ENCODE data around the gene GUCY1B1. TPM values are rescaled to one million over a fixed set of nuclear protein-coding genes. Genes with fewer than 3 reads are reported as not detected.

The GUCY1B1 gene
- total RNA-seq, 1 experiment from 2014 or later, result 0.39 TPM

GRCh38 chr4:155769090-155769489, 10.3 kb downstream of the GUCY1B1 start:
- CTCF ChIA-PET, result no interaction called here
- Histone ChIP-seq H3K79me2 (ENCODE audit: low read depth) (no peaks in the 10 kb centered on the region), H3K27ac (no peak overlapping the region), H3K9me2 (ENCODE audit: insufficient read depth) (no peaks in the 10 kb centered on the region), H3K4me3 (no peak overlapping the region), H3K27me3 (ENCODE audit: insufficient read depth, low read depth) (no peaks in the 10 kb centered on the region), H4K20me1 (ENCODE audit: insufficient read depth) (no peaks in the 10 kb centered on the region), H2AFZ (no peak overlapping the region), H3K4me1 (replicated peaks; ENCODE audit: insufficient read depth) (no peaks in the 10 kb centered on the region), H3K36me3 (ENCODE audit: low read depth) (no peaks in the 10 kb centered on the region), H3K4me2 (no peak overlapping the region), H3F3A (ENCODE audit: insufficient read depth, low read depth) (no peaks in the 10 kb centered on the region), H3K9me3 (ENCODE audit: insufficient read depth, low read depth) (no peaks in the 10 kb centered on the region)
- no TSS peak for BruUV-seq (replicated peaks)
- TF ChIP-seq CTCF (conservative IDR thresholded peaks at IDR 0.05) (no peak), EZH2 (IDR thresholded peaks at IDR 0.05; ENCODE audit: low read depth) (no peak)
- intact Hi-C loops (cut with micrococcal nuclease; ENCODE audit: unreplicated experiment), result no loop called here
- POLR2A ChIA-PET (ENCODE audit: unreplicated experiment), result no interaction called here
- no peak for DNase-seq

GRCh38 chr4:155772459-155773195, 13.8 kb downstream of the GUCY1B1 start:
- Histone ChIP-seq H4K20me1 (ENCODE audit: insufficient read depth) (no peaks in the 10 kb centered on the region), H3K27me3 (ENCODE audit: insufficient read depth, low read depth) (no peaks in the 10 kb centered on the region), H3K27ac (no peak overlapping the region), H2AFZ (no peak overlapping the region), H3K4me3 (no peak overlapping the region), H3K9me3 (ENCODE audit: insufficient read depth, low read depth) (no peaks in the 10 kb centered on the region), H3K36me3 (ENCODE audit: low read depth) (no peaks in the 10 kb centered on the region), H3K9me2 (ENCODE audit: insufficient read depth) (no peaks in the 10 kb centered on the region), H3K79me2 (ENCODE audit: low read depth) (no peaks in the 10 kb centered on the region), H3K4me2 (no peak overlapping the region), H3K4me1 (replicated peaks; ENCODE audit: insufficient read depth) (no peaks in the 10 kb centered on the region), H3F3A (ENCODE audit: insufficient read depth, low read depth) (no peaks in the 10 kb centered on the region)
- BruUV-seq (replicated peaks), result no TSS peak
- no peak for DNase-seq
- intact Hi-C loops (cut with micrococcal nuclease; ENCODE audit: unreplicated experiment), result no loop called here
- TF ChIP-seq CTCF (conservative IDR thresholded peaks at IDR 0.05) (no peak), EZH2 (IDR thresholded peaks at IDR 0.05; ENCODE audit: low read depth) (no peak)
- CTCF ChIA-PET, result no interaction called here
- POLR2A ChIA-PET (ENCODE audit: unreplicated experiment), result no interaction called here

- Histone ChIP-seq H3K4me2 (no peak overlapping the region), H3K27ac (no peak overlapping the region), H2AFZ (no peak overlapping the region), H3K36me3 (ENCODE audit: low read depth) (no peaks in the 10 kb centered on the region), H3K79me2 (ENCODE audit: low read depth) (no peaks in the 10 kb centered on the region), H3F3A (ENCODE audit: insufficient read depth, low read depth) (no peaks in the 10 kb centered on the region), H3K9me3 (ENCODE audit: insufficient read depth, low read depth) (no peaks in the 10 kb centered on the region), H3K27me3 (ENCODE audit: insufficient read depth, low read depth) (no peaks in the 10 kb centered on the region), H3K9me2 (ENCODE audit: insufficient read depth) (no peaks in the 10 kb centered on the region), H3K4me3 (no peak overlapping the region), H3K4me1 (replicated peaks; ENCODE audit: insufficient read depth) (no peaks in the 10 kb centered on the region), H4K20me1 (ENCODE audit: insufficient read depth) (no peaks in the 10 kb centered on the region)
- DNase-seq, result no peak
- BruUV-seq (replicated peaks), result no TSS peak
- POLR2A ChIA-PET (ENCODE audit: unreplicated experiment), result no interaction called here
- CTCF ChIA-PET, result no interaction called here
- intact Hi-C loops (cut with micrococcal nuclease; ENCODE audit: unreplicated experiment), result no loop called here
- TF ChIP-seq EZH2 (IDR thresholded peaks at IDR 0.05; ENCODE audit: low read depth) (no peak), CTCF (conservative IDR thresholded peaks at IDR 0.05) (no peak)
Observed at GRCh38 chr4:155773196-155773800, 14.5 kb downstream of the GUCY1B1 start.

Measured in PC-9 (cell line).